T-helper 22 cell (primary cell): Measurements from ENCODE around the gene USHBP1.
A peak's percentile ranks its signal among the peaks of the same experiment; 100 is the strongest.

Source experiments
- DNase-seq: peaks from one replicate; pipeline ENCODE4 v3.0.0-alpha.2; 2020; ENCODE audit warnings: low read depth

USHBP1 gene, protein sequence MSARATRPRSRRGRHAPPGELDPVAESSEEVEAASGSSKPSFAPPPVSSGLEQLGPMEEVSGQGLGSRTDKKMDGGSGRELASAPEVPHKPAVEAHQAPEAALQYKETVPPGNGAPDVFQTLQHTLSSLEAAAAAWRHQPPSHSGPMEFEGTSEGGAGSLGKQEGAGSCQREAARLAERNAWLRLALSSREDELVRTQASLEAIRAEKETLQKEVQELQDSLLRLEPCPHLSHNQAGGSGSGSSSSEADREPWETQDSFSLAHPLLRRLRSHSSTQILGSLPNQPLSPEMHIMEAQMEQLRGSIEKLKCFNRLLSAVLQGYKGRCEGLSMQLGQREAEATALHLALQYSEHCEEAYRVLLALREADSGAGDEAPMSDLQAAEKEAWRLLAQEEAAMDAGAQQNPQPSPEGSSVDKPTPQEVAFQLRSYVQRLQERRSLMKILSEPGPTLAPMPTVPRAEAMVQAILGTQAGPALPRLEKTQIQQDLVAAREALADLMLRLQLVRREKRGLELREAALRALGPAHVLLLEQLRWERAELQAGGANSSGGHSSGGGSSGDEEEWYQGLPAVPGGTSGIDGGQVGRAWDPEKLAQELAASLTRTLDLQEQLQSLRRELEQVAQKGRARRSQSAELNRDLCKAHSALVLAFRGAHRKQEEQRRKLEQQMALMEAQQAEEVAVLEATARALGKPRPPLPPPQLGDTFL

DNA sequence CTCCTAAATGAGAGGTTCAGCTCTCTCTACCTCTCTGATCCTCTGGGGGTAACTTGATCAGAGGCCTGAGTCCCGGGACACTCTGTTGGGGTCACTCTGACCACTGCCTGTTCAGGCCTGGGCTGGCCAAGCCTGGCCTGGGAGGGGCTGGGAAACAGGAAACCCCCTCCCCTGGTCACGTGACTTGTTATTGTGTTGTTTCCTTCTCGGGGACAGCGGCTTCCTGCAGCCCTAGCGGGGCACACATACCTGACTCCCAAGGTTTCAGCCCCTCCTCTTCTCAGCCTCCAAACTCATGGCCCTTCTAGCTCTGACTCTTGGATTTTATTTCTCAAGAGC lies at the start of gene USHBP1:
USHBP1 (minus strand) TSS at position 105 of the 339 bp plus-strand sequence. CDS start 446 bp downstream, outside the sequence.
- no peak for DNase-seq

DNA sequence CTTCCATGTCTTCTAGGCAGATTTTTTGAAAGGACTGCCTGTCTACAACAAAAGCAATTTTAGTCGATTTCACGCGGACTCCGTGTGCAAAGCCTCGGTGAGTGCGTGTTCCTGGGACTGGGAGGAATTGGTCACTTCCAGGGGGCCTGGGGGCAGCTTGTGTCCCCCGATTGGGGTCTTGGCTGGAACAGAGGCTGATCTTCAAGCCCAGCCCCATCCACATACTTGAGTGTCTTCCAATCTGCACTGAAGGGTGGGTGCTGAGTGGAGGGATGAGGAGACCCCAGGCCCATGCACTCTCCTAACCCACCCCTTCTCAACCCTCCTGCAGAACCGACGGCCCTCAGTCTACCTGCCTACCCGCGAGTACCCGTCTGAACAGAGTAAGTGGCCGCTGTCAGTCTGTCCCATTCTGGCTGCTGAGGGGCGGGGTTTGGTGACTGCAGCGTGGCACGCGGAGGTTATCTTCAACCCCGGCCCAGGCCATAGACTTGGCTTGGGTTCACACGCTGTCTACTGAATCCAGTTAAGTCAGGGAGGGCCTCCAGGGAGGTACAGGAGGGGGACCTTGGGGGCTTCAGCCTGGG lies 49.6 kb upstream of the USHBP1 start:
- DNase-seq: no peak

DNA sequence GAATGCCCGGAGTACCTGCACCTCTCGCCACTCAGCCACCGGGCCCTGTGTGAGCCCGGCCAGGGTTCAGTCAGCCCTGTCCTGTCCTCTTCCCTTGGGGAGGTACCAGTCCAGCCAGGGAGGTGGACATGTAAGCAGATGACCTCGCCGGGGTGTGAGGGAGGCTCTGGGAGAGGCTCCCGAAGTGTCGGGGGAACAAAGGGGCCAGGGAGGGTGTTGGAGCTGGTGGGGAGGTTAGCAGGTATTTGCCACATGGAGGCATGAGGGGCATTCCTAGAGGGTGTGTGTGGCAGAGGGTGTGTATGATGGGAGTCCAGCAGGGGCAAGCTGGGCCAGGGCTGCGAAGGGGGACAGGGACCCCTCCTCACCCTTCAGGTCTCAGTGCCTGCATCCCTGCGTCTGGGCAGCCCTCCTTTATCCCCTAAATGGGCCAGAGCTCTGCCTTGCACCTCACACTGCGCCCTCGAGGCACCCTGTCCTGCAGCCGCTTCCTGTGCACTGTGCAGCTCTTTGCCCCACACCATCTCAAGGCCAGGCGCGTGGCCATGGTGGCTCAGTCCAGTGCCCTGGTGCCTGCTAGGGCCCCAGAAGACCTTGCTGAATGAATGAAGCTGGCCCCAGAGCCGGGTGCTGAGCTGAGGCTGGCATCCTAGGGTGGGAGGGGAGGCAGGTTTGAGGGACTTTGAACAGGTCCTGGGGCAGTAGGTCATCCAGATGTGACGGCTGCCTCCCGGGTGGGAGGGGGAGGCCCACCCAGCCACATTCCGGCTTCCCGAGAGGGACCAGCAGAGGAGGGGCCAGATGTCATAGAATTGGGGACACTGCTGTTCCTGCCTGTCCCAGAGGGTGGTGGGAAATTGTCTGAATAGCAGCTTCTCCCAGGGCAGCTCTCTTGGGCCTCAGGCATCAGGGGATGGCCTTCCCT lies 47.9 kb upstream of the USHBP1 start:
- DNase-seq: no peak

DNA sequence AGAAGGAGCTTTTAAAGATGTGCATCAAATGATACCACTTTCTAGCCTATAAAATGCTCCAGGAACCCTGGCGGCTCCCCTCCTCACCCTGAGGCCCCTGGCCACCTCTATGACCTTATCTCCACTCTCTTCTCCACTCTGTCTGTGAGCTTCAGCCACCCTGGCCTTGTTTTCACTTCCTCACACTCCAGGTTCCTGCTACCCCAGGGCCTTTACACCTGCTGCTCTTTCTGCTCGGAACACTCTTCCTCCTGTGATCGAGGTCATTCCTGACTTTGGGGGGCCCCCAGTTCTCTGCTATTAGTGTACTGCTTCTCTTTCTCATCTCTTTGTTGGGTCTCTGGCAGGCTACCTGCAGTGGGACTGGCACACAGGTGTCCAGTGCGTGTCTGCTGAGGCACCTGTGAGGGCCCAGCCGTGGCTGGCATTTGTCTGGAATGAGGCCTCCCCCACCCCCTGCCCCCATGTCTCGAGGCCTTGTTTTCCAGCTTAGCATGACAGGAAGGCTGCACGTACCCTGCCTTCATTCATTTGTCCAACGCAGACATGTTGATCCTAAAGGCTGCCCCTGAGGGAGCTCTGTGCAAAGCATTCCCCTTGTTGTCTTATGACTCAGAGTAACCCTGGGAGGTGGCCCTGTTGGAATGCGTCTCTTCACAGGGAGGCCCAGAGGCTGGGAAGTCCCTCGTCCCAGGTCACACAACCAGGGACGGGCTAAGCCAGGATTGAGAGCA lies 47.1 kb upstream of the USHBP1 start:
- no peak for DNase-seq

DNA sequence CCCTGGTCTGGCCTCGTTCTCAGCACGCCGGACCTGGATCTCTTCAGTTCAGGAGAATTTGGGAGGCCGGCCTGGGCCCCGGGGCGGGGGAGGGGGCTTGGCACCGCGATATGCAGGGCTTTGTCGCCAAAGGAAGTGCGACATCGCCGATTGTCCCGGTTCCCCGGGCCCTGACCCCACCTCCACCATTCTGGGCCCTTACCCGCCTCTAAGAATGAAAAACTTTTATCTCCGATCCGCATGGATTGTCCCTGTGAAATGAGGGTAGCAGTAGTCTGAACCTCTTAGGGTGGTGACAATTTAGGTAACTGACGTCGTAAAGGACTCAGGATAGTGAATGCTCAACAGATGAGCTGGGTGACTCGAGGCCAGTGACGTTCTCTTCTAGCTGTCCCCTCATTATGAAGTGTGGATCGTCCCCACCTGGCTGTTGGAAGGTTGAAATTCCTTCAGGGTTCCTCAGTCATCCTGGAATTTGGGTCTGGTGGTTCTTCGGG lies 45.5 kb upstream of the USHBP1 start:
- no peak for DNase-seq

DNA sequence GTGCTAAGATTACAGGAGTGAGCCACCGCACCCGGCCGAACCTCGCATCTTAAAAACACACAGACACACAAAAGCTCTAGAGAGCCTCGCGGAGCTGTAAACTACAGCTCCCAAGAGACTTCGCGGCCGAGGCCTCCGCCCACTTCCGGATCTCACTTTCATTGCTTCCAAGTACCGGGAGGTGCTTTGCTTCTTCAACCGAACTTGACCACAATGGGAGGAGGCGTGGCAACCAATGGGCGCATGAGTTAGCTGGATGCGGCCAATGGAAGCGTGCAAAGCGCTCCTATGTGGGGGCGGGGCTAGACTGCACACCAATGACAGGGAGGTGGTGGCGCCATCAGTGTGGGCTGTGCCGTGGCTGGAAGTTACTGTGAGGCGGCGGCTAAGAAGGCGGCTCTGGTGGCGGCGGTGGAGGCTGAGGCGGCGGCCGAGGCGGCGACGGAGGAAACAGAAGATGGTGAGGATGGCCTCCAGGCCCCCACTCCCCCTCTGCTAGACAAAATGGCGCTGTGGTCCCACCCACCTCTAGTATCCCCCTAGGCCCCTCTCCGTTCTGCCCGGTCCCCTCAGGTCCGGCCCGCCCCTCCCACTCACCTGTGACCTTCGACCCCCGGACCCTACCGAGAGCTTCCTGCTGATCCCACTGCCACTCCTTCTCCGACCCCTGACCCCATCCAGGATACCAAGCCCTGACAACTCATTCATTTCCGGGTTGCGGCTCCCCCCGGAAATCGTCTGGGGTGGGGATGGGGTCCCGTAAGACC lies 44.8 kb upstream of the USHBP1 start, which contains the start of gene DDA1:
DDA1 (plus strand) TSS at position 366 of the 767 bp plus-strand sequence; CDS start at position 458, 92 bp downstream.
- DNase-seq: peak; percentile 99

DNA sequence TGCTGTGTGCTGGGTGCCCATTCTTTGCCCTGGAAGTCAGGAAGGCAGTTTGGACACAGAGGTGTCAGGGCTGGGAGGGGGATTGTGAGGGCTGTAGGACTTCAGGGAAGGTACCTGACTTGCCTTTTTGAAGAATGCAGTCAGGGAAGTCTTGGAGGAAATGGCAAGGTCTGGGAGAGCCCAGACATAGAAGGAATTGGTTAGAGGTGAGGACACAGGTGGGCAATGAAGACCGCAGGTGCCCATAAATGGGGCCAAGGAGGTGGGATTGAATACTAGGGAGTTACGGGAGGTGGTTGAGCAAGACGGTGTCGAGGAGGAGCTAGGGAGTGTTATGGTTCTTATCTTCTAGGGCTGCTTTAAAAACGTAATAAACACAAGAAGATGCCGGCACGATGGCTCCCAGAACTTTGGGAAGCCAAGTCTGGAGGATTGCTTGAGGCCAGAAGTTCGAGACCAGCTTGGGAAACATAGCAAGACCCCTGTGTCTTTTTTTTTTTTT lies 43.4 kb upstream of the USHBP1 start:
- no peak for DNase-seq

DNA sequence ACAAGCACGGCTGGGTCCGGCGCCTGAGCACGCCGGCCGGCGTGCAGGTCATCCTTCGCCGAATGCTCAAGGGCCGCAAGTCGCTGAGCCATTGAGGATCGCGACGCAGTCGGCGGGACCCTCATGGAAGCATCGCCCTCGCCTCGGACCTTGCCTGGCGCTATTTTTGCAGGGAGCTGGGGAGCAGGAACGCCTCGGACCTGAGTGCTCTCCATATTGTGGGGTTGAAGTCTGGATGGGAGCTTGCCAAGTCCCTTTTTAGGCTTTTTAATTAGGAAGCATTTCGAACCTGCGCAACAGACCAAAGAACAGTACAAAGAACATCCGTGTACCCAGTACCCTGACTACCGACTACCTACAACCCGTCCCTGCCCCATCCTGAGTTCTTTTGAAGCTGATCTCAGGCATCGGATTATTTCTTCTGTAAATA lies 41.8 kb upstream of the USHBP1 start:
- no peak for DNase-seq

DNA sequence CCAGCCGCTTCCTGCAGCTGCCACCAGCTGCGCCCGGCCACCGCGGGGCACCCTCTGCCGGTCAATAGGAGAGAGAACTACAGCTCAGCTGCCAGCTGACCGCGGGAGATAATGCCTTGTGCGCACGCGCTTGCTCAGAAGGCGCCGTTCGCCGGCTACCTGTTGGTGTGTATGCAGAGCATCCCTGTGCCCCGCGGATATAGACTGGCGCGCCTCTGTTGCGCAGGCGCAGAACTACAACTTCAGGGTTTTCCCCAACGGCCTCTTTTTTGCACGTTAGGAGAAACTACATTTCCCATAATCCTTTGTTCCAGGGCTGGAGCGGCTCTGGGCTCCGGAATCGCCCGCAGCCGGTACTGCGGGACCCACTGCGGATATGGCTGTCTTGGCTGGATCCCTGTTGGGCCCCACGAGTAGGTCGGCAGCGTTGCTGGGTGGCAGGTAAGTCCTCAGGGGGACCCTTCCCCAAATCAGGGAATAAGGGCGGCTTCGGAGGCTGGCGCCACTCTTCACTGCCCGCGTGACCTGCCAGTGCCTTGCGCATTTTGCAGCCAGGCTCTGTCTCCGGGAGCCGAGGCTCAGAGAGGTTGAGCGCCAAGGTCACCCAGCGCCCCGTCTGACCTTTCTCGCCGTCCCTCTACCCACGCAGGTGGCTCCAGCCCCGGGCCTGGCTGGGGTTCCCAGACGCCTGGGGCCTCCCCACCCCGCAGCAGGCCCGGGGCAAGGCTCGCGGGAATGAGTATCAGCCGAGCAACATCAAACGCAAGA lies 41.2 kb upstream of the USHBP1 start, which contains the start of gene MRPL34:
MRPL34 (plus strand) TSS at position 356 of the 768 bp plus-strand sequence; CDS start at position 377, 21 bp downstream.
- peak; percentile 93 for DNase-seq

DNA sequence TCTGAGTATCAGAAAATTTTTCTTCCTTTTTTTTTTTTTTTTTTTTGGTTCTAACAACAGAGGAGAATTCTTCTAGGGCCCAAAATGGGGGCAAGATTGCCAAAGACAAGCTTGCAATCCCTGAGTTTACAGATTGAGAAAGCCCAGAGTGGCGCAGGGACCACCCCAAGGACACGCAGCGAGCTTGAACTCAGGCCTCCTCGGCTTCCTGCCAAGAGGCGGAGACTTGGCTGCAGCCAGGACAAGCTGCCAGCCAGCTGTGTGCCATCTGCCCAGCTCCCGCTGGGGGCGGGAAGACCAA lies 40.6 kb upstream of the USHBP1 start:
- DNase-seq: no peak

DNA sequence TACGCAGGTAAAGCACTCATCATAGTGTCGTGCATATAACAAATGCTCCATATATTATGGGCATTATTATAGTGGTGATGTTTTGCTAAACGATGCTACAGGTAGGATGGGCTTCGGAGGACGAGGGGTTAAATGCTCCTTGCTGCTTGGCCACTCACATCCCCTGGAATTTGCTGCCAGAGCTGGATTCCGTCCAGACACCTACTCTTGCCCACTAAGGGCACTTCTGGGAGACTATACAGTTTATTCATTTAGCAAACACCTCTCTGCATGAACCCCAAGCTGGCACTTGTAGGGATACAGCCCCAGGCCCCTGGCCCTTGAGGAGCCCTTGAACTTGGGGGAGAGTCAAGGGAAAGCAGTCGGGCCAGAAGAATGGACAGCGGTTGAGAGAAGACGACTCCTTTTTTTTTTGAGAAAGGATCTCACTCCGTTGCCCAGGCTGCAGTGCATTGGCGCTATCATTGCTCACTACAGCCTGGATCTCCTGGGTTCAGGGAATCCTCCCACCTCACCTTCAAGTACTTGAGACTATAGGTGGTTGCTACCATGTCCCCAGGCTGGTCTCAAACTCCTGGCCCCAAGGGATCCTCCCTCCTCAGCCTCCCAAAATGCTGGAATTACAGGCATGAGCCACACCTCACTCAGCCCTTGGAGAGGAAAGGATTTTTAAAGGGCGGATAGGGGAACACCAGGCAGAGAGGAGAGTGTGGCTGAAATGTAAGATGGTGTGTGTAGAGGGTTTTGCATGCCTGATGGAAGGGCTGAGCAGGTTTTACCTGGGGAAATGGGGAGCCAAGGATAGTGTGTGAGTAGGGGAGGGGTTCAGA lies 40.1 kb upstream of the USHBP1 start:
- no peak for DNase-seq

DNA sequence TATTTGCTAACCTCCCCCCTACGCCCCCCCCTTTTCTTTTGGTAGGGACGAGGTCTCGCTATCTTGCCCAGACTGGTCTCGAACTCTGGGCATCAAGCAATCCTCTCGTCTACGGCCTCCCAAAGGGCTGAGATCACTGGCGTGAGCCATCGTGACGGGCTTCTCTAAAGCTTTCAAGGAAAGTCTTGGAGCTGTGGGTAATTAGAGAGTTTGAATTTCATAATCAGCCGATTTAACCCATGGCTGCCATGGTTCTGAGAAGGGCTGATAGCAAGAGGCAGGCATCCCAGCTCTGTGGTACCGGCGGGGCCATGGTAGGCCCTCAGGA lies 39.4 kb upstream of the USHBP1 start:
- no peak for DNase-seq

DNA sequence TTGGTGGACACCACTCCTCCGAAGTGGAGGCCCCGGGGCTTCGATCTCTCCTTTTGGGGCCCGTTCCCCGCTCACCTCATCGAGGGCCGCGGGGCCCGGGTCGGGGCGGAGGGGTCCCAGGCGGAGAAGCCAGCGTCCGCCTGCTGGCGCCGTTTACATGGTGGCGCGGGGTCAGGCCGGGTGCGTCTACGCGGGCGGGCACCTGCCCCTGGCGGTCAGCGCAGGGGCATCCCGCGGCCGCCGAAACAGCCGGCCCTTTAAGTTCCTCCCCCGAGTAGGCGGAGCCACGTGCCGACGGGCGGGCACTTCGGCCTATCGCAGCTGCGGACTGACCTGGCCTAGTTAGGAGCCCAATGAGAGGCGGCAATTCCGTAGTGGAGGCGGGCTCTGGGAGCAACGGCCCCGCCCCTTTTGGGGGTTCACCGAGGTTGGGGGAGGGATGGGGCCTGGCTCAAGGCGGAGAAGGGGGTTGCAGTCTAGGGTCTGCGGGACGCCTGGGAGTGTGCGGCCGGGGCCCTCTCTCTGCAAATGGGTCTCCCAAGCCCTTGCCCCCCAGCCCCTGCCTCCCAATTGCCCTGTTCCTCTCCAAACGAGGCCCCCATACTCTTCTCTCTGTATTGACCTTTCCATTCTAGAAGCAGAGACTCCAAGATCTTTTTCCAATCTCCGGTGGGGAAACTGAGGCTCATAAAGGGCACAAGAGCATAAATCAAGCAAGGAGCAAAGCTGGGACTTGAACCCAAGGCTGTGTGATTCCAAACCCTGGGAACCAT lies 38.8 kb upstream of the USHBP1 start, which contains the start of gene ABHD8:
ABHD8 (minus strand) TSS at position 259 of the 773 bp plus-strand sequence. CDS start 1,809 bp downstream, outside the sequence.
- DNase-seq: peak; percentile 85

DNA sequence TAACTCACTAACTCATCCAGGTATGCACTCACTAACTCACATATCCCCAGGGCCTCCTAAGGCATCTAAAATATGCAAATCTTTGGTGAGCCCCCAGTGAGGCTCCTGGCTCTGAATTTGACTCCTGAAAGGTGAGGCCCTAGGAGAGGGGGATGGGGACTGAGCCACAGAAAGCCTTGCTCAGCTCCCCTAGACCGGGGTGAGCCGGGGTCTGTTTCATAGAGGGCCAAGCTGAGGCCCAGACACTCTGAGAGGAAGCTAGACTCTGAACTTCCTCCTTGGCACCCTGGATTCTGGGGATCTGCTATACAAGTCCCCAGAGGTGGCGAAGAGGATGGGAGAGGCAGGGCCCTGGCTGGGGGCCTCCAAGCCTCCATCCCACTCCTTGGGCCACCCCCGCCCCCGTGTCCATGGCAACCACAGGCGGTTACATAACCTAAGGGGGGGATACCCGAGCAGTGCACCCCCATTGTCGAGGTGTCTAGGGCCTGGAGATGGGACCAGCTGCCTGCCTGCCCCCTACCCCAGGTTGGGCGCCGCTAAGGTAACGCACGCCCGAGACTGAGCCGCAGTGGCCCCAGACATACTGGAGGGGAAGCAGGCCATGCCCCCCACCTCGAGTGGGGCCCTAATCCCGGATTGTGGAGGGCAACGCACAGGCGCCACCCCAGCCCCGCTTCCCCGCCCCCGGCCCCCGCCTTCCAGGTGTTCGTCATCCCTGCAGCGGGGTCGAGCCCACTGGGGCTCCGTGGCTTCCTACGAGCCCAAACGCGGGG lies 38.0 kb upstream of the USHBP1 start:
- no peak for DNase-seq

DNA sequence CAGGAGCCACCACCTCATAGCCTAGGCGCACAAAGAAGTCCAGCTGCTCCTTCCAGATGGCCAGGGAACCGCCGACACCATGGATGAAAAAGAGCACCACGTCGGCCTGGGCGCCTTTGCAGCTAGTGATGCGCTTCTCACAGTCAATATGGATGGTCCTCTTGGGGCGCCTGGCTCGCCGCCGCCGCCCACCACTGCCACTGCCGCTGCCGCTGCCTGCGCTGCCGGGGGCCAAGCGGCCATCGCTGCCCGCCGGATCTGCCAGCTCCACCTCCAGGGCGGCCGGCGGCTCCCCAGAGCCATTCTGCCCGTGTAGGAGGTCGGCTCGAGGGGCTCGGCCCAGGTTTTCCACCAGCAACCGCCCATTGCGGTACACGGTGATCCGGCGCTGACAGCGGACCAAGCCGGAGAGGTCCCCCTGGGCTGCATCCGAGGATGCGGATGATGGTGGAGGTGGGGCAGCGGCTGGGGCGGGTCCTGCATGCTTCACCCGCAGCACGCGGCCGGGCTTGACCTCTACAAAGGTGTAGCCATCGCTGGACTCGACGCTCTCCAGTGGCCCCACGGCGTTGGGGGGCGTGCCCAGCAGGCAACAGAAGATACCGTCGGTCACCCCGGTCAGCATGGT lies 36.6 kb upstream of the USHBP1 start:
- DNase-seq: no peak

DNA sequence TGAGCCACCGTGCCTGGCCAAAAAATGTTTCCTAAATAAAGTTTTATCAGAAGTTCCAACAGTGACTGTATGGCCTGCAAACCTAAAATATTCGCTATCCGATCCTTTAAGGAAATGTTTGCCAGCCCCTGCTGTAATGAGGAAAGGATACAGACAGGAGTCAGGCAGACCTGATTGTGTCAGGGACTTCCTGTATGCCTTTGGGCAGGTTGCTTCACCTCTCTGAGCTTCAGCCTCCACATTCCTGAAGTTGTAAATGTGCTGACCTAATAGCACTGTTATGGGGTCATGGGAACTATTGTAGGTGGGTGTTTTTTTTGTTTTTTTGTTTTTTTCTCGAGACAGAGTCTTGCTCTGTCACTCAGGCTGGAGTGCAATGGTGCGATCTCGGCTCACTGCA lies 32.4 kb upstream of the USHBP1 start:
- DNase-seq: no peak
